HS-27A (cell line): ENCODE data around the gene PPP2R2C.

ENCODE experiments used
- DNase-seq: peaks from one replicate; pipeline ENCODE4 v3.0.0-alpha.2; 2012; ENCODE audit warnings: low read depth, missing footprints

PPP2R2C gene

GRCh38 chr4:6401797-6402196, 70.6 kb downstream of the PPP2R2C start:
- no peak for DNase-seq

DNA sequence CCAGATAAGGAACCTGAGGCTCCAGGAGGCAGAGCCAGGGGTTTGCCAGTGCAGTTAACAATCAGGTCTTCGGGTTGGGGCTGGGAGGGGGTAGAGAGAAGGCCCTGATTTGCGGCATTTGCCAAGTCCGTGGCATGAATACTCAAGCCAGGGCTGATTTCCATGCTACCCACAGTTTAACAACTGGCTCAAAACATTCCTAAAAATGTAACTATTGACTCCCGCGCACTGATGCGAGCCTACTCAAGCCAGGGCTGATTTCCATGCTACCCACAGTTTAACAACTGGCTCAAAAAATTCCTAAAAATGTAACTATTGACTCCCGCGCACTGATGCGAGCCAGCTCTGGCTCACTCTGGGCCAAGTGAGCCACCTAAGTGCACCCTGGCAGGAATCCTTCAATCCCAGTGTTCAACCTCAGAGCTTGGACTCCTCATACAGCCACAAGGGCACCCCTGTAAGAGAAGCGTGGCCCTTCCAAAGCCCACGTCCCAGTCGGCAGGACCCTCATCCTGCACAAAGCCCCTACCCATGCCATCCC, 75.6 kb downstream of the PPP2R2C start:
- no peak for DNase-seq

DNA sequence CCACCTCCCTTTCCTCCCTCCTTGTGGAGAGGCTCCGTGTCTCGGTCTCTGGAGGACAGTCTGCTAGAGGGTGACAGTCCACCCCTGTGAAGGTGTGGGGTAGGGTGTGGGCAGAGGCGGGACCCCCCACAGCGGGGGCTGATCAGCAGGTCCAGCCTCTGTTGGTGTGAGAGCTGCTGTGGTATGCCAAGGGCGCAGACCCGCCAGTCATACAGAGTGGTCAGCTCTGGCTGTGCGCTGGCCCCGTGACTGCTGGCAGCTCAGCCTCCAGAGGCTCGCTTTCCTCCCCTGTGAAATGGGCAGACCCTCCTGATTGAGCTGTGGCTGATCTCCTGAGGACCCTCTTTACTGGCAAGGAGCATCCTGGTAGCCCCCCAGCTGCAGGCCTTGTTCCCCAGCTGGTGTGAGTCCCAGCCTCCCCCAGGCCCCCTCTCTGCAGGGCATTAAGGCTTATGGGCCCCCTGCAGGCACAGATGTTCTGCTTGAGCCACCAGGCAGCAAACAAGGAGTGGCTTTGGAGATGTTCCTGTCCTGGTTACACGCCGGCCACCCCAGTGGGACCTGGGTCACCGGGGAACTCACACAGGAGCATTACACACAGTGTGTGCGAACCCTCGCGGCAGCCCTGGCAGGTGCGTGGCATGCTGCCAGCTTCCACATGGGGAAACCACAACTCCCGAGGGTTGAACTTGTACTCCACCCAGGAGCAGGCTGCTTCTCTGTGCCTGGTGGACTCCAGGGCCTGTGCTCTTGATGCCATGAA, 76.8 kb downstream of the PPP2R2C start:
- DNase-seq: no peak

- DNase-seq: no peak
Observed at GRCh38 chr4:6394671-6395081, 77.7 kb downstream of the PPP2R2C start.

DNA sequence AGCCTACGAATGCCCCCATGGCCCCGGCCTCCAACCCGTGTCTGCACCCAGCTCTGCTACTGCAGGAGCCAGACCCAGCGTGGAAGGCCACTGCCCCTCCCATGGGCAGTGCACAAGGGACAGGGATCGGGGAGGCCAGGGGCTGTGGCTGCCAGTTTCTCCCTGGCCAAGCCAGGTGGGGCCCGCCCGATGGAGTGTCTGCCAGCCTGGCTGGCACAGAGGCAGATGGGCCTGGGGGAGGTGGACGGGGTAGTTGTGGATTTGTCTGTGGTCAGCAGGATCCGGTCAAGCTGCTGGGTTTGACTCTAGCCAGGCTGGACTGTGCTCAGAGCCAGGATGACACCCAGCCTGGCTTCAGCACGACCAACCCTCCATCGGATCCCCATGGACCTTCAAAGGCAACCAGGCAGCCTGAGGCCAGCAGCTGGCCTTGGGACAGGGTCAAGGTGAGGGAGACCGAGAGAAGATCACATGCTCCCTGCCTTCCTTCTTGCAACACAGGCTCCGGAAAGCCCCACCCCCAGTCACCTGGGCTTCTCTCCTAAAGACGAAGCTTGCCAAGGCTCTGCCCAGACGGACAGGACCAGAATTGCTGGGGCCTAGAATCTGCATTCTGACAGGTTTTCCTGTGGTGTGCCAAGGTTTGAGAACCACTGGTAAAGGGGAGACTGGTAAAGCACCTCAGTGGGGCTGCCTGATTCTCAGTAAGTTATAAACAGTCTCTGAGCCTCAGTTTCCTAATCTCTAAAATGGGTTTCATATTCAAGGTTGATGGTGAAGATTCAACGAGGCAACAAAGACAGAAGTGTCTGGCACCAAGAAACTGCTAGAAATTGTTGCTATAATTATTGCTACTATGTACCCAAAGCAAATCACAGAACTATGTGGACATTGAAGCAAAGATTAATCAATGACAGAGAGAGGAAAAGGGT, 78.6 kb downstream of the PPP2R2C start:
- no peak for DNase-seq

- no peak for DNase-seq
Observed at GRCh38 chr4:6393066-6393465, 79.3 kb downstream of the PPP2R2C start.

GRCh38 chr4:6392407-6392806, 80.0 kb downstream of the PPP2R2C start:
- DNase-seq: no peak

DNA sequence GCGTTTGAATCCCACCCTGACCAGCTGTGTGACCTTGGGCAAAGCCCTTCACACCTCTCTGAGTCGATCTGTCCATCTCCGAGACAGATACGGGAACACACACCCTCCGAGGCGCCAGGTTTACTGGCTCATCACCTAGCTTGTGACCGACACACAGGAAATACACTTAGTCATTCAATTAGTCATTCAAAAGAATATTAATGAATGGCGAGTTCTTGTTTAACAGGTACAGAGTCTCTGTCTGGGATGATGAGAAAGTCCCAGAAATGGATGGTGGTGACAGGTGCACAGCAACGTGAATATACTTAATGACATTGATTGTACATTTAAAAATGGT, 80.6 kb downstream of the PPP2R2C start:
- no peak for DNase-seq

DNA sequence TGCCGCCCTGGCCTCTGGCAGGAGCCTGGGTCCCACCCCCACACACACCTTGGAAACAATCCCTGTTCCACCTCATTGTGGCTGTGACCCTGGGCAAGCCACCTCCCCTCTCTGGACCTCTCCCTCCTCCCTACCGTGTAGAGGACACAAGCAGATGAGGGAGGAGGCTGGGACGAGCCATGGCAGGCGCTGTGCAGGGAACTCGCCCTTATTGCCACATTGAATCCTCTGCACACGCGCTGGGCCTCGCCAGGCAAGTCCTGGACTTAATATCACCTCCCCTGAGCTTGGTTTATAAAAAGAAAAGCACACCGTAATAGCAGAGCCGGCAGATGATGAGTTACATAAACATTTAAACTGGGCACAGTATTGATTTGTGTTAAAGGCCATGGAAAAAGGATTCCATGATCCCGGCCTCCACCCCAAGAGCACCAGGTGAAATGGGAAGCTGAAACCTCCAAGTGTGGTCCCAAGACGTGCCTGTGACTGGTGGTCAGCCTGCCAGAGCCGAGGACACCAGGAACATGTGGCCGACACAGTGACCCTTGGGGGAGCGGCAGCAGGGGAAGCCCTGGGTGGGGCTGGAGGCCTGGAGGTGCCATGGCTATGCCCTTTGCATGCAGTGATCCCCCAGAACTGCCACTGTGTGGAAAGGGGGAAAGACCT, 81.1 kb downstream of the PPP2R2C start:
- no peak for DNase-seq

DNA sequence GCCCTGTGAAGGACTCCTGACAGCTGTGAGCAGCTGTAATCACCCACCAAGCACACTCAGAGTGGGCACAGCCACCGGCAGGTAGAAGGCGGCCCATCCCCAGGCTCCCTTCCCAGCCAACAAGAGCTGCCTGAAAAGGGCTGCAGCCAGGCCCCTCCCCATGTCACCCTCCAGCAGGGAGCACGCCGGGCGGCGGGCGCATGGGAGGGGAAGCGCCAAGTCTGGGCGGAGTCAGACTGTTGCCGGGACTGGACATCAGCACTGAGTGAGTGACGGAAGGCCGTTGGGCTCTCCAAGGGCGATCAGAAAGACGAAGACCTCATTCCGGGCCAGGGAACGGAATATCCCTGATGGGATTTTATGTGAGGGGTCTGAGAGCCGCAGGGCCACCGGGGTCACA, 82.1 kb downstream of the PPP2R2C start:
- no peak for DNase-seq

GRCh38 chr4:6389142-6389825, 83.1 kb downstream of the PPP2R2C start:
- DNase-seq: no peak

GRCh38 chr4:6388713-6389112, 83.7 kb downstream of the PPP2R2C start:
- no peak for DNase-seq

DNA sequence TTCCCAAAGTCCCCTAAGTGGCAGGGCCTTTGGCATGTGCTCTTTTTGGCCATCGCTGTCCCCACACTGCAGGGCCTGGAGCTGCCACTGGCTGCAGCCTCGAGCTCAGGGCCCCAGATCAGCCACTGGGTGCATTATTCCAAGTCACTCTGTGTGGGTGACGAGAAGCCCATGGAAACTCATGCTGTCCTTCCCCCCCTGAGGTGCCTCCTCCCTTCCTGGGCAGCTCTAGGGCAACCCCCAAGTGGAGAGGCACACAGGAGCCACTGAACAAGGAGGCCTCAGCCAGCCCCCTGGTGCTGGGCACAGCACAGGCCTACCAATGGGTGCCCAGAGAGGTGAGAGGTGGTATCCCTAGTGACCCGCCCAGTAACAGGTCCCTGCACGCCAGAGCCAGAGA, 84.5 kb downstream of the PPP2R2C start:
- no peak for DNase-seq

DNA sequence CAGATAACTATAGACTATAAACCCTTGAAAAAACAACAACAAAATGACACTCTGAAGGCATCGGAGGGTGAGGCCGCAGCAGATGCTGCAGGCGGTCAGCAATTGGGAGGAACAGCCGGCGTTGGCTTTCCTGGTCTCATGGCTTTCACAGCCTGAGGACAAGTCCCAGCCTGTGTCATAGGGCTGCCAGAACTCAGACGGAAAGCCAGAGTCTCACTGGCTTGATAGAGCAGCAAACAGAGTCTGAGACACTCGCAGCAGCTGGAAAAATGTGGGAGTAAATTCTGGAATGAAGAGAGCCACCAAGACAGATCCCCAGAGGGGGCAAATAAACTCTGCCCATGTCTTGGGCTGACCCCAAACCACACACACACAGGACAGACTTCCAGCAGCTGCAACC, 86.3 kb downstream of the PPP2R2C start:
- no peak for DNase-seq

- DNase-seq: no peak
Observed at GRCh38 chr4:6385288-6385687, 87.1 kb downstream of the PPP2R2C start.

DNA sequence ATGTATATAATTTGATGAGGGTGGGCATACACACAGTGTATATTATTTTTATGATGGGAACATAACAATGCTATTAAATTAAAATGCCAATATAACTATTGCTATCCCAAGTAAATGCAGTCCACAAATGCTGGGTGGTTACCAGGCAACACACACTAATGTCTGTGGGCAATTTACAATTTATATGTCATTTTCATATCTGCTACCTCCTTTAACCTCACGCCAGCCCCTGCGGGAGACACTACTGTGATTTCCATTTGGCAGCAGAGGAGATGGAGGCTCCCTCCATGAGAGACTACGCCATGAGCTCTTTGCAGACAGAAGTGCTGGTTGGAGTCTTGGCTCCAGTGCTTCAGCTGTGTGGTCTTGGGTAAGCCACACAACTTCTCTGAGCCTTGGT, 87.9 kb downstream of the PPP2R2C start:
- DNase-seq: no peak

GRCh38 chr4:6383929-6384328, 88.5 kb downstream of the PPP2R2C start:
- no peak for DNase-seq

- DNase-seq: no peak
Observed at GRCh38 chr4:6383009-6383404, 89.4 kb downstream of the PPP2R2C start.

GRCh38 chr4:6381571-6382123, 90.8 kb downstream of the PPP2R2C start:
- DNase-seq: no peak

DNA sequence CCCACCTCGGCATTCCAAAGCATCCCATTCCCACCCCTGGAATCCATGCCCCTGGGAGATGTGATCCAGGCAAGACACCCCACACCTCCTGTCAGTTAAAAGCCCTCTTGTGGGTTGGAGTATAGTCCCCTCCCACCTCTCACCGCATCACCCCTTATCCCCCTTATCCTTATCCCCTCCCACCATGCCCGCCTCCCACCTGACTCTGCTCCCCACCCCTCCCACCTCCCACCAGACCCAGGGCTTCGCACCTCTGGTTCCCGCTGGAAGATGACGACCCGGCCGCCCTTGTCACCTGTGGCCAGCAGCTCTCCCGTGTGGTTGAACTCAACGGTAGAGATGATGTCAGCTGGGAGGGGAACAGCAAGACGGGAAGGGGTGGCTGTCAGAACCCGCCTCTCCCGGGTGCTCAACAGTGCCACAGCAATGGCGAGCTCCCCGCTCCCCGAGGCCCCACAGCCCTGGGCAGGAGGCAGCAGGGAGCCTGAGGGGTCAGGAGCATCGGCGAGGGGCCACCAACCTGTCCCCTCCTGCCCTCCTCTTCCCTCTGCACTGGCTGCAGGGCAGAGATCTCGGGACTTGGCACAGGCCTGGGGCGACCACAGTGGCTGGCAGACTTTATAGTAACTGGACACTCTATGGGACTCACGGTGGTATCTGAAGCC, 91.5 kb downstream of the PPP2R2C start:
- no peak for DNase-seq
